Erythroblast (primary cell): Measurements from ENCODE around the gene PRUNE2.
"Not testable (repeated sequence)": the region's sequence is repeated elsewhere in the genome, so short reads cannot be mapped to it uniquely, and the experiment has no call there.

Source experiments
- DNase-seq, 2 experiments: peaks; one replicate each; lab custom pipeline; 2025; lab: John Stamatoyannopoulos, UW
- GATA1 ChIP-seq: IDR thresholded peaks from 2 replicates; pipeline ENCODE4 v1.6.1; 2011; ENCODE audit warnings: low read depth, mild to moderate bottlenecking, control low read depth, low read length, moderate library complexity
- POLR2A ChIP-seq: IDR thresholded peaks from 2 replicates; pipeline ENCODE4 v1.6.1; 2011; ENCODE audit warnings: mild to moderate bottlenecking, low read length

The PRUNE2 gene

DNA sequence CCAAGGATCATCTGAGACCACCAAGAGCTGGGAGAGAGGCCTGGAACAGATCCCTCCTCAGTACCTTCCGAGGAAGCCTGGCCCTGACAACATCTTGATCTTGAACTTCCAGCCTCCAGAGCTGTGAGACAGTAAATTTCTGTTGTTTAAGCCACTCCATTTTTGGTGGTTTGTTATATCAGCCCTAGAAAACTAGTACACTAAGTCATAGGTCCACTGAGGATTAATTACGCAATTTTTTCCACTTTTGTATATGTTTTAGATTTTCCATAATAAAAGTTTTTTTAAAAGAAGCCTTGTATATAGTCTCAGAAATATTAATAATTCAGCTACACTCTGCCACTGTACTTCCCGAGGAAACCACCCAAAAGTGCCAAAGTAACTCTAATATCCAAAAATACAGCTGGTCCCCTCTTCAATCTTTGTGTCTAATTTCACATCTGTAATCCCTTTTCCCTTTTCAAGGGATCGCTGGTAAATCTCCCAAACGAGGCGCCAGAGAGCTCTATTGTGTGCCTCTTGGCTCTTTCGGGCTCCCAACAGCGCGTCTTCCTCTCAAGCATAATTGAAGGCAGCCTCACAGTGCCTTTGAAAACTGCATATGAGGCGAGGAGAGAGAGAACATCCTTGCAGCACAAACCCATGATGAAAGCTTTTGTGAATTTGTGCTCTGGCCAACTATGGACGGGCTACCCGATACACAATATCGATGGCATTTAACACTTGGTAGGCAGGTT lies 32.7 kb downstream of the PRUNE2 start:
- DNase-seq, result no peak

DNA sequence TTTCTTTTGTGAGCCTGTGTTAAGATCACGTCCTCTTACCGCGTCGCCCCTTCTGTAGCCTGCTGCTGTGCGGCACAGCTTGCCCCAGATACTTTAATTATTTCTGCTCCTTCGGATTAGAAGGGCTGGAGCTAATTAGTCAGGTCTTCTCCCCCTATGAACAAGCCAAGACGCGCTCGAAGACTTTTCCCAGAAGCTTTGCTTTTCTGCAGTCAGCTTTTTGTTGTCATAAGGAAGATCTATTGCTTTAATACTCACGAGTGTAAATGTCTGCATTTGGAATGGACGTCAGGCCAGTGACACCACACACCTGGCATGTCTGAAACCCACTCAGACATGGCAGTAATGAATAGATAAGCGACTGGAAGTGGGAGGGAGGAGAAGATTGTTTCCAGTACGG lies 37.0 kb downstream of the PRUNE2 start:
- TF ChIP-seq POLR2A (no peak), GATA1 (no peak)
- no peak for DNase-seq

More for the DNA sequence above, 32.7 kb downstream of the PRUNE2 start:
- TF ChIP-seq POLR2A (no peak), GATA1 (no peak)

DNA sequence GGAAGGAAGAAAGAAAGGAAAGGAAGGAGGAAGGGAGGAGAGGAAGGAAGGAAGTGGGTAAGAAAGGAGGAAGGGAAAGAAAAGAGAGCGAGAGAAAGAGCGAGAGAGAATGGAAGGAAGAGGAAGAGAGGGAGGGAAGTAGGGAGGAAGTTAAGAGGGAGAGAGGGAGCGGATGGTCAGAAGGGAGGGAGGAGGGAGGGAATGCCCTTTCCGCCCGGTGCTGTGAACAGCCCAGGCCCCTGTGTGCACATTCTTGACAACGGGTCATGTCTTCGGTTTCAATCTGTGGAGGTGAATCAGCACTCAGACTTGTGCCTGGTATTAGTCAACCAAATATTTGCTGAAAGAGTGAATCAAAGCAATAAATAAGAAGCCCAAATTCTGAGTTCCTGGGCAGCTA lies 39.2 kb downstream of the PRUNE2 start:
- TF ChIP-seq POLR2A, result no peak
- no peak for TF ChIP-seq GATA1
- no peak for DNase-seq

GRCh38 chr9:76863832-76864231 lies 42.1 kb downstream of the PRUNE2 start:
- no peak for DNase-seq
- TF ChIP-seq GATA1 (no peak), POLR2A (no peak)

DNA sequence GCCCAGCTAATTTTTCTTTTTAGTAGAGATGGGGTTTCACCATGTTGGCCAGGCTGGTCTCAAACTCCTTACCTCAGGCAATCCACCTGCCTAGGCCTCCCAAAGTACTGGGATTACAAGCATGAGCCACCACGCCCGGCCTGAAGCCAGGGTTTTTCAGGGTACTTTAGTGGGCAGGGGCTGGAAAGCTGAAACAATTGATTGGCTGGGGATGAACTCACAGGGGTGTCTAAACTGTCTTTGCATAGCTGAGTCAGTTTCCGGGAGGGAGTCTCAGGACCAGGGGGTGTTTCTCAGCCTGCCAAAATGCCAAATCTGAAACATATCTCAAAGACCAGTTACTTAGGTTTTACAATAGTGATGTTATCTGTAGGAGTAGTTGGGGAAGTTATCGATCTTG lies 46.1 kb downstream of the PRUNE2 start:
- DNase-seq, result no peak
- no peak for TF ChIP-seq POLR2A
- no peak for TF ChIP-seq GATA1

DNA sequence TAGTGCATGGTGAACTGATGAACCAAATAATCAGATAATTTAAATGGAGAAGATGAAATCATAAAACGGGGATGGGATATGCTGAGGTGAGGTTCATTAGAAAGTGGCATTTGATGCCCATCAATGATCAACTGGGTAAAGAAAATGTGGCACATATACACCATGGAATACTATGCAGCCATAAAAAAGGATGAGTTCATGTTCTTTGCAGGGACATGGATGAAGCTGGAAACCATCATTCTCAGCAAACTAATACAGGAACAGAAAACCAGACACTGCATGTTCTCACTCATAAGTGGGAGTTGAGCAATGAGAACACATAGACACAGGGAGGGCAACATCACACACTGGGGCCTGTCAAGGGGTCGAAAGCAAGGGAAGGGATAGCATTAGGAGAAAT lies 47.7 kb downstream of the PRUNE2 start:
- not testable (repeated sequence) for DNase-seq

DNA sequence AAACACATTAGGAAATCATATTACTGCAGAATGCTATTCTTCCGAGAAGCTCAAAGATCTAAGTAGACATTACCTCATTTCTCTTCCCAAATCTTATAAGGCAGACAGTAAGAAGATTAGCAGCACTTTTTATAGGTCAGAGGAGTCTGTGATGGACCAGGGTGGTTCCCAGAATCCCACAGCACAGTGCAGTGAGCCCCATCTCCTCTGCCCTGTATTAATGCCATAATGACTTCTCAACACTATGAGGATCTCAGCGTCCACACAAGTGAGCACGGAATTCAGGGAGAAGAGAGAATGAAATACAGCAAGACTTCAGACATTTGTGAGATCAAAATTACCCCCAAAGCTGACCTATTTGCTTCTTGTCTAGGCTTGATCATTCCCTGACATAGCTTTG lies 49.9 kb downstream of the PRUNE2 start:
- no peak for TF ChIP-seq GATA1
- TF ChIP-seq POLR2A, result no peak
- no peak for DNase-seq

- DNase-seq, result no peak
- no peak for TF ChIP-seq GATA1
- TF ChIP-seq POLR2A, result no peak
These were observed 50.9 kb downstream of the PRUNE2 start for GRCh38 chr9:76855015-76855414.

DNA sequence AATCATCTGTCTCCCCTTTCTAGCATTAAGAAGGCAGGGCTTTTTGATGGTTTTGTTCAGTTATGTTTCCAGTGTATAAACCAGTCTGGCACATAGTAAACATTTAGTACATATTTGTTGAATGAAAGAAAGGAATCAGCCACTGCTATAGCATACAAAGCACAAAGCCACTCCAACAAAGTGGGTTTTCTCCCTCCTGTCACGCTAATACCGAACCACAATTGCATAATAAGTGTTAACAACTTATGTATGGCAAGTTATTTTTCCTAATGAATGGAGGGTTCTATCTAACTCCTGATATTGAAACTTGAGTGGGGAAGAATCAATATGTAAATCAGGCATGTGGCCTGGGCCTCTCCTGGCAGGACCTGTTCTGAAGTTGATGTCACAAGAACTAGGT lies 53.9 kb downstream of the PRUNE2 start:
- DNase-seq, result no peak
- TF ChIP-seq POLR2A, result no peak
- TF ChIP-seq GATA1, result no peak

DNA sequence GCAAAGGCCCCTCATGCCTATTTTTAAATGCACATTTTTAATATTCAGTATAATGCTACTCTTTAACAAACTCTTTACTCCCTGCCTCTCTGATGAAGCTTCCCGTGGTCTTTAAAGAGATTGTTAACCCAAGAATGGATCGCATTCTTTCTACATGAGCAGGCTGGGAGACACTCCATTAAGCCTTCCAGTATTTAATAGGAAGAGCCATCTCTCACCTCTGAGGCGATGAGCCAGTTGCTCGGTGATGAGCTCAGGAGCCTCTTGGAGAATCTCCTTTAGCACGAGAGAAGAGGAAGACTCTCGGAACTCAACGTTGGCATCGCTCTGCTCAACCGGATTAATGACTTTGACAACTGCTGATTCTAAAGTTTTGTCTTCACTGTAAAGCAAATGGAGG lies 59.6 kb downstream of the PRUNE2 start:
- TF ChIP-seq GATA1 (no peak), POLR2A (no peak)
- DNase-seq, result no peak

DNA sequence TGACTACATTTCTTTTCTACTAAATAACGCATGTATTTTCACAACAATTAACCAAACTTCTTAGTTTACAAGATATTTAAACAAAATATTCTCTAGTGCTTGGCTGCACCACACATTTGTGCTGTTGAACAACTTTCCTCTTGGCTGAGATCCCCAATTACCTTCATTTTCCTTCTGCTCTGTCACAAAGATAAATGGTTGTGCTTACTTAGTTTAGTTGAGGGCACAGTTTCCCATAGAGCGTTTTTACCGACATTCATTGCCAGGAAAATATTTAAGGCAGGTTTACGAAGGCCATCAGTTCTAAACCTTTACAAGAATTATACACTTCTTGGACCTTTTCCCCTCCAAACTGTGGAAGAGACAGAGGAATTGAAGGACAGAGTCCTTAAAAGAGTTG lies 60.7 kb downstream of the PRUNE2 start:
- DNase-seq, result no peak
- TF ChIP-seq GATA1, result no peak
- TF ChIP-seq POLR2A, result no peak

DNA sequence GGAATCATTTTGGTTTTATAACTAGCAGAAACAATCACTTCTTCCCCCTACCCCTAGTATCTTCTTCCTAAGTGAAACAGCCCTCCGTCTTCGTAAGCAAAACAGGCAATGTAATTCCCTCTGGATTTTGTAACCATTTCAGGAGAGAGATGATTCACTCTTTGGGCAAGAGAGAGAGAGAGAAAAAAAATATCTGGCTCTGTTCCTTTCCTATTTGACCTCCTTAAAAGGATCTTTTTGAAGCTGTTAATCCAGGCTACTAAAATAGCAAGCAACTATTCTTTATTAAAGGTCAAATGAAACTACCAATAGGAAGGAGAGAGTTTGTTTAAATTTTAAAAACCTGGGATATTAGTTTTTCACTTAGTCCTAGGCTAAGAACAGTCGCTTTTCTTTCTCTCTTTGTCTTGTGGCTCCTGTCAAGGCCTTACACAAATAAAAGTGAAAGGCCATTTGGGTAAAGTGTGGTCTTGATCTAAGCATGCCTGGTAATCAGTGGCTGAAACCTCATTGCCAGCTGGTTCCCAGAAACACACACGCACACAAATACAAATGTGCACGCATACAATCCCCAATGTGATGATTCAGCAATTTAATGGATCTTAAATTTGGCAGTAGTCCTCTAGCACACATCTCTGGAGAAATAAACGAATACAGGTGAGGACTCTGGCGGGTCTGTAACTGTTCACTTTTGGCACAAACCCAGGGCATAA lies 70.2 kb downstream of the PRUNE2 start:
- no peak for TF ChIP-seq GATA1
- TF ChIP-seq POLR2A, result no peak
- DNase-seq, result no peak

- DNase-seq, result no peak
- TF ChIP-seq GATA1, result no peak
- TF ChIP-seq POLR2A, result no peak
These were observed 77.5 kb downstream of the PRUNE2 start for GRCh38 chr9:76828447-76828846.

DNA sequence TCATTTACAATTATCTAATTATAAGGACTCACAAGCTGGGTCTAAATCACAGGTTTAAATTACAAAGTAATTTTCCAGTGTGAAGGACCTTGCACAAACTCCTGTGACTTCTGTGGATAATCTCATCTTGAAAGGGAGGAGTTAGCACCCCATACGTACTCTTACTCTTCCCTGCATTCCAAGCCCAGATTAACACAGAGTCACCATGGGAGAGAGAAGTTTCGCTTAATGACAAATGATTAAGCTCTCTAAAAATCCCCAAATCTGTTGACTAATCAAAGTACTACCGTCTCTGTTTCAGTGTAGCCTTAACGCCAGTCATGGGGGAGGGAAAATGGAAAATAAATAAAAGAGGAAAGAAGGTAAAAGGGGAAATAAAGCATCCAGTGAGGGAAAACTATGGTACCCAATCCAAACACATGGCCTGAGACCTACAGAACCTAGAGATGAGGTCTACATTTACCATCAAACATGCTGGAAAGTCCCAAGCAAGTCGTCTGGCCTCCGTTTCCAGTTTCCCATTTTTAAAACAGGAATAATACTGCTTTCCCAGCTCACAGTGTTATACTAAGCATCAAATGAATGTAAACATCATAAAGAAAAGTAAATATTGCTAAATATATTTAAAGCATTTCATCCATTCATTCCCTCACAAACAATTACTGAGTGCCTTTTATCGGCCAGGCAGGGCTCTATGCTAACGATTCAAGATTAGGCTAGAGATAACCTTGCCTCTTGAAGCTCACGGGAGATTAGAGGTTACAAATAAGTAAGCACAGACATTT lies 78.4 kb downstream of the PRUNE2 start:
- DNase-seq, result no peak
- TF ChIP-seq POLR2A (no peak), GATA1 (no peak)
